ENCODE measurements around the gene CPOX.

The CPOX gene

DNA sequence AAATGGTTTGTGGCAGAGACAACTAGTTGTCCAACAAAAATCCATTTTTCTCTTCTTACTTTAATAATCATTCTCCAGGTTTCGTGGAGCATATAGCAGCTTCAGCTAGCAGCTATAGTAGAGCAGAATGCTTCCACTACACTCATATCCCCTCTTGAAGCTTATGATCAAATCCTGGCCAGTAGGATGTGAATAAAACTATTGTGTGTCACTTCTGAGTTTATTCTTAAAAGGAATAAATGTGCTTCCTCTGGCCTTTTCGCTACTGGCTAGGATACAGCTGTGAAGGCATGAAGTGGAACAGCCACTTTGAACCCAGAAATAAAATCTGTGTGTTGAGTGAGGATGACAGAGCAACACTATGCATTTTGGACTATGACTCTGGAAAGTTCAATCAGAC, 7.8 kb upstream of the CPOX start:
- no peaks in the 10 kb centered on the region for H3K79me2 ChIP-seq (ENCODE audit: insufficient read depth, low read length)
- no peak overlapping the region for H3K9ac ChIP-seq (ENCODE audit: low read depth, low read length)
- TF ChIP-seq, protein P1, sequence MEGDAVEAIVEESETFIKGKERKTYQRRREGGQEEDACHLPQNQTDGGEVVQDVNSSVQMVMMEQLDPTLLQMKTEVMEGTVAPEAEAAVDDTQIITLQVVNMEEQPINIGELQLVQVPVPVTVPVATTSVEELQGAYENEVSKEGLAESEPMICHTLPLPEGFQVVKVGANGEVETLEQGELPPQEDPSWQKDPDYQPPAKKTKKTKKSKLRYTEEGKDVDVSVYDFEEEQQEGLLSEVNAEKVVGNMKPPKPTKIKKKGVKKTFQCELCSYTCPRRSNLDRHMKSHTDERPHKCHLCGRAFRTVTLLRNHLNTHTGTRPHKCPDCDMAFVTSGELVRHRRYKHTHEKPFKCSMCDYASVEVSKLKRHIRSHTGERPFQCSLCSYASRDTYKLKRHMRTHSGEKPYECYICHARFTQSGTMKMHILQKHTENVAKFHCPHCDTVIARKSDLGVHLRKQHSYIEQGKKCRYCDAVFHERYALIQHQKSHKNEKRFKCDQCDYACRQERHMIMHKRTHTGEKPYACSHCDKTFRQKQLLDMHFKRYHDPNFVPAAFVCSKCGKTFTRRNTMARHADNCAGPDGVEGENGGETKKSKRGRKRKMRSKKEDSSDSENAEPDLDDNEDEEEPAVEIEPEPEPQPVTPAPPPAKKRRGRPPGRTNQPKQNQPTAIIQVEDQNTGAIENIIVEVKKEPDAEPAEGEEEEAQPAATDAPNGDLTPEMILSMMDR (IDR thresholded peaks at IDR 0.05; ENCODE audit: borderline replicate concordance, extremely low read depth, low read length, poor library complexity, severe bottlenecking), result no peak
- no peak for TF ChIP-seq EZH2 (IDR thresholded peaks at IDR 0.05; ENCODE audit: borderline replicate concordance, low read depth, low read length, severe bottlenecking)
- H3K27me3 ChIP-seq (ENCODE audit: insufficient read depth, low read length, poor library complexity), result no peaks in the 10 kb centered on the region
- no peak overlapping the region for H3K27ac ChIP-seq (ENCODE audit: low read length)
- no peaks in the 10 kb centered on the region for H3K36me3 ChIP-seq (ENCODE audit: insufficient read depth, low read length)
- no peaks in the 10 kb centered on the region for H3K9me3 ChIP-seq (ENCODE audit: insufficient read depth, low read length, severe bottlenecking)
- ATAC-seq (ENCODE audit: insufficient read depth, low read depth) (no peak), DNase-seq (no peak)
- H3K4me3 ChIP-seq (ENCODE audit: low read depth in 1 of 2, low read length in 2 of 2), result no peak overlapping the region
- H4K20me1 ChIP-seq (ENCODE audit: insufficient read depth, low read length), result no peaks in the 10 kb centered on the region
- H3K4me1 ChIP-seq (ENCODE audit: insufficient read depth, low read length), result peaks cover 4% of the 10 kb centered on the region
- no peak overlapping the region for H3K4me2 ChIP-seq (ENCODE audit: insufficient read depth, low read length)
- no peak overlapping the region for H2AFZ ChIP-seq (ENCODE audit: low read depth, low read length)

DNA sequence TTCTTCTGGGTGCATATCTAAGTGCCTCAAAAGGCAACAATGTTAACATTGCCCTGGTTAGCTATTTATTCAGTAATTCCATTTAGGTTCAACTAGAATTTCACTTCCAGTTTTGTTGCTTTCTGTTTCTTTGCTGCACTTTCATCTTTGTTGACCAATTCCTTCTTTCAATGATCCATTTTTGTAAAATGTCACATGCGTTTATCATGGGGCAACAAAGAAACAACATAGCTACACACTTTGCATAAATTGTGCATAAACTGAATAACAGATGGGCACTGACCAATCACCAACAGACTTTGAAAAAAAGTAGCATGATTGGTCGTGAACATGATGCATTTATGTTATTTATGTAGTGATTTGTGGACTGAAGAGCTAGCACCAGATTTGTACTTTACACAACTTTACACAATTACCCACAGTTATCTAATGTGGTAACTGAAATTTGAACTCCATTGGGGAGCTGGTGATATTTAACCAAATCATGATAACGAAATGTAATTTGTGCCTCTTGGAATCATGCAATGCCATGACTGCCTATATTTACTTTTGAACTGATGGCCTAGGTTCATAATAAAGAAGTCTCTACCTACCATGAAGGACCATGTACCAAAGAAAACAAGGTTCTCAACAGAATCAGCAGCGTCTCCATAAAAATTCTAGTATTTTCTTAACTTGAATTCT, 7.1 kb upstream of the CPOX start:
- Histone ChIP-seq H3K4me1 (ENCODE audit: insufficient read depth, low read length) (peaks cover 4% of the 10 kb centered on the region), H3K36me3 (ENCODE audit: insufficient read depth, low read length) (no peaks in the 10 kb centered on the region), H4K20me1 (ENCODE audit: insufficient read depth, low read length) (no peaks in the 10 kb centered on the region), H3K27ac (ENCODE audit: low read length) (no peak overlapping the region), H2AFZ (ENCODE audit: low read depth, low read length) (no peak overlapping the region), H3K9me3 (ENCODE audit: insufficient read depth, low read length, severe bottlenecking) (no peaks in the 10 kb centered on the region), H3K79me2 (ENCODE audit: insufficient read depth, low read length) (no peaks in the 10 kb centered on the region), H3K9ac (ENCODE audit: low read depth, low read length) (no peak overlapping the region), H3K4me2 (ENCODE audit: insufficient read depth, low read length) (no peak overlapping the region), H3K4me3 (ENCODE audit: low read depth in 1 of 2, low read length in 2 of 2) (no peak overlapping the region), H3K27me3 (ENCODE audit: insufficient read depth, low read length, poor library complexity) (no peaks in the 10 kb centered on the region)
- ATAC-seq (ENCODE audit: insufficient read depth, low read depth), result no peak
- no peak for DNase-seq
- TF ChIP-seq EZH2 (IDR thresholded peaks at IDR 0.05; ENCODE audit: borderline replicate concordance, low read depth, low read length, severe bottlenecking), result no peak
- TF ChIP-seq, protein P1 (IDR thresholded peaks at IDR 0.05; ENCODE audit: borderline replicate concordance, extremely low read depth, low read length, poor library complexity, severe bottlenecking), result no peak

DNA sequence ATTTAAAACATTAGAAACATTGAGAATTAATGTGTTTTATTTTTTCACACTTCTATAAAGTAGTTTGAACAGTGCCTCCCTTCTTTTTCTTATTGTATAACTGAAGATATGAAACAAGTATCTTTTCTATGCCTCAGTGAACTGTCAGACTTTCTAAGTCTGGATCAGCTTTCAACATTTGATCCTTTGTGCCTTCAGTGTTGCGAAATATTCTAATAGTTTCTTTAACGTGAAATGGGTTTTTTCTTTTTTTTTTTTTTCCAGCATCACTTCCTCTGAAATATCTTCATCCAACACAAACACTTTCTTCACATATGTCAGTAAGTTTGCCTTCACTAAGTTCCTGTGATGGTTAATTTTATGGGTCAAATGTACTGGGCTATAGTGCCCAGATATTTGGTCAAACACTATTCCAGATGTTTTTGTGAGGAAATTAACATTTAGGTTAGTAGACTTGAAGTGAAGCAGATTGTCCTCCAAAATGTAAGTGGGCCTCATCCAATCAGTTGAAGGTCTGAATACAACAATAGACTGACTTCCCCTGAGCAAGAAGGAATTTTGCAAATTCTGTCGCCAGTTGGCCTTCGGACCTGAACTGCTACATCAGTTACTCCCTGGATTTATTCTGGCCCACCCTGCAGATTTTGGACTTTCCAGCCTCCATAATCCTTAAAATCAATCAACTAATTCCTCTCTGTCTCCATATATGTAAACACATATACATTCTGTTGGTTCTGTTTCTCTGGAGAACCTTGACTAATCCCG, 6.4 kb upstream of the CPOX start:
- Histone ChIP-seq H3K4me3 (ENCODE audit: low read depth in 1 of 2, low read length in 2 of 2) (no peak overlapping the region), H3K4me1 (ENCODE audit: insufficient read depth, low read length) (peaks cover 4% of the 10 kb centered on the region), H3K9me3 (ENCODE audit: insufficient read depth, low read length, severe bottlenecking) (no peaks in the 10 kb centered on the region), H3K9ac (ENCODE audit: low read depth, low read length) (no peak overlapping the region), H3K4me2 (ENCODE audit: insufficient read depth, low read length) (no peak overlapping the region), H2AFZ (ENCODE audit: low read depth, low read length) (no peak overlapping the region), H3K79me2 (ENCODE audit: insufficient read depth, low read length) (no peaks in the 10 kb centered on the region), H3K27ac (ENCODE audit: low read length) (no peak overlapping the region), H4K20me1 (ENCODE audit: insufficient read depth, low read length) (no peaks in the 10 kb centered on the region), H3K36me3 (ENCODE audit: insufficient read depth, low read length) (no peaks in the 10 kb centered on the region), H3K27me3 (ENCODE audit: insufficient read depth, low read length, poor library complexity) (no peaks in the 10 kb centered on the region)
- no peak for DNase-seq
- ATAC-seq (ENCODE audit: insufficient read depth, low read depth), result no peak
- TF ChIP-seq EZH2 (IDR thresholded peaks at IDR 0.05; ENCODE audit: borderline replicate concordance, low read depth, low read length, severe bottlenecking), result no peak
- TF ChIP-seq, protein P1 (IDR thresholded peaks at IDR 0.05; ENCODE audit: borderline replicate concordance, extremely low read depth, low read length, poor library complexity, severe bottlenecking), result no peak

Data from DND-41 (cell line).